HepG2 (cell line): ENCODE data around the gene CRADD. TPM values are rescaled to one million over a fixed set of nuclear protein-coding genes. Genes with fewer than 3 reads are reported as not detected.

ENCODE experiments used
- ATAC-seq: fragments of 200-7000 bp; cut with Tn5 transposase; 3 replicates; pipeline ENCODE4 v1.9.1; 2020; ENCODE audit warnings: mild to moderate bottlenecking, moderate library complexity
- BruUV-seq: library from RNA; stranded (reverse); fragments of 400-500 nt; replicated peaks from 2 replicates; lab custom pipeline; 2021; lab: Mats Ljungman, UMichigan
- CTCF ChIA-PET: fragments of 300-600 bp; formaldehyde crosslinking; extraction: SDS; loops from one replicate; lab custom pipeline; 2021; ENCODE audit warnings: low total read pairs, inconsistent platforms, low intra/inter-chr PET ratio; lab: Yijun Ruan, JAX
- POLR2A ChIA-PET: fragments of 350-600 bp; sonication (Branson Sonifier 250); formaldehyde crosslinking; loops from one replicate; lab custom pipeline; 2020; ENCODE audit warnings: antibody characterized with exemption, inconsistent platforms; lab: Yijun Ruan, JAX
- DNase-seq: peaks from one replicate; pipeline ENCODE4 v3.0.0-alpha.2; 2015; ENCODE audit warnings: low spot score
- FAIRE-seq: peaks from 3 replicates; lab custom pipeline; 2011; peaks lifted over from hg19 to GRCh38; lab: Jason Lieb, UNC
- H2AFZ ChIP-seq: one replicate; pipeline ENCODE4 v1.6.1; 2011; ENCODE audit warnings: low read length, inconsistent platforms
- H3K27ac ChIP-seq: fragments of 300-600 bp; 3 replicates; pipeline ENCODE4 v1.8.0; 2011; ENCODE audit warnings: mixed run types, mild to moderate bottlenecking, mixed read lengths, low read length, inconsistent platforms; ENCODE audit not compliant: insufficient read depth; ENCODE audit errors: extremely low read length
- H3K27me3 ChIP-seq, 2 experiments: fragments of 200-600 bp in 1 of 2; 2 replicates in 1 of 2; 3 replicates in 1 of 2; pipeline versions ENCODE4 v1.6.0 to v1.8.0; 2011; ENCODE audit warnings: low read length in 2 of 2, mild to moderate bottlenecking in 2 of 2, moderate library complexity in 2 of 2, inconsistent platforms in 1 of 2; ENCODE audit not compliant: insufficient read depth in 2 of 2, control insufficient read depth in 1 of 2
- H3K36me3 ChIP-seq, 2 experiments: fragments of 200-600 bp in 1 of 2; replicated peaks in 1 of 2; 2 replicates in 1 of 2; 3 replicates in 1 of 2; pipeline versions ENCODE4 v1.5.1 to v1.8.0; 2011; ENCODE audit warnings: low read length in 2 of 2, inconsistent platforms in 1 of 2; ENCODE audit not compliant: insufficient read depth in 2 of 2, control insufficient read depth in 1 of 2
- H3K4me1 ChIP-seq: 2 replicates; pipeline ENCODE4 v1.5.1; 2012; ENCODE audit warnings: low read length, inconsistent platforms; ENCODE audit not compliant: insufficient read depth
- H3K4me2 ChIP-seq: 2 replicates; pipeline ENCODE4 v1.6.0; 2011; ENCODE audit warnings: low read depth, low read length, inconsistent platforms
- H3K4me3 ChIP-seq, 3 experiments: fragments of 200-600 bp in 1 of 3; sonication (generic), shearing (Covaris generic) in 1 of 3; replicated peaks in 1 of 3; 2 replicates each; pipeline ENCODE4 v1.5.1; 2011 to 2016; ENCODE audit warnings: low read length in 3 of 3, inconsistent platforms in 2 of 3, low read depth in 2 of 3, mild to moderate bottlenecking in 2 of 3, control low read depth in 1 of 3, mixed read lengths in 1 of 3; ENCODE audit not compliant: insufficient read depth in 1 of 3
- H3K79me2 ChIP-seq: one replicate; pipeline ENCODE4 v1.6.1; 2011; ENCODE audit warnings: low read length, inconsistent platforms; ENCODE audit not compliant: insufficient read depth
- H3K9ac ChIP-seq: 2 replicates; pipeline ENCODE4 v1.6.0; 2011; ENCODE audit warnings: mild to moderate bottlenecking, low read depth, low read length, inconsistent platforms; ENCODE audit not compliant: insufficient read depth
- H3K9me3 ChIP-seq: 2 replicates; pipeline ENCODE4 v1.5.1; 2012; ENCODE audit warnings: mild to moderate bottlenecking, low read length
- H4K20me1 ChIP-seq: 2 replicates; pipeline ENCODE4 v1.6.0; 2011; ENCODE audit warnings: inconsistent platforms, mild to moderate bottlenecking, low read length, moderate library complexity; ENCODE audit not compliant: insufficient read depth
- ARID4A ChIP-seq: sonication (generic); formaldehyde crosslinking; IDR thresholded peaks from 2 replicates; pipeline ENCODE4 v1.5.0; 2020; ENCODE audit warnings: mild to moderate bottlenecking, missing genetic modification reagents, borderline replicate concordance
- GABPB1 ChIP-seq: IDR thresholded peaks from 2 replicates; pipeline ENCODE4 v1.6.1; 2016; ENCODE audit warnings: mild to moderate bottlenecking, missing genetic modification reagents, moderate library complexity, missing compliant biosample characterization
- GATA4 ChIP-seq: sonication (generic); IDR thresholded peaks from 2 replicates; pipeline ENCODE4 v1.6.1; 2016; ENCODE audit warnings: antibody characterized with exemption, low read depth, borderline replicate concordance
- HNF4G ChIP-seq, 2 experiments: sonication (generic) in 1 of 2; formaldehyde crosslinking in 1 of 2; IDR thresholded peaks; 2 replicates each; pipeline versions ENCODE4 v1.4.0 to v1.6.1; 2011 to 2020; ENCODE audit warnings: borderline replicate concordance in 2 of 2, low read depth in 2 of 2, mild to moderate bottlenecking in 2 of 2, low read length in 1 of 2, missing genetic modification reagents in 1 of 2, moderate library complexity in 1 of 2
- KLF6 ChIP-seq: IDR thresholded peaks from 2 replicates; pipeline ENCODE4 v1.8.0; 2016; ENCODE audit warnings: missing biosample characterization, missing genetic modification reagents
- MXD3 ChIP-seq: IDR thresholded peaks from 2 replicates; pipeline ENCODE4 v1.6.1; 2016; ENCODE audit warnings: mild to moderate bottlenecking, missing biosample characterization, missing genetic modification reagents
- NFYC ChIP-seq: IDR thresholded peaks from 2 replicates; pipeline ENCODE4 v1.6.1; 2016; ENCODE audit warnings: missing genetic modification reagents, missing compliant biosample characterization
- TBL1XR1 ChIP-seq: fragments of 150-350 bp; IDR thresholded peaks from 2 replicates; pipeline ENCODE4 v1.6.1; 2014; ENCODE audit warnings: borderline replicate concordance, low read length; ENCODE audit not compliant: partially characterized antibody
- ZBTB34 ChIP-seq: sonication (generic); formaldehyde crosslinking; IDR thresholded peaks from 2 replicates; pipeline ENCODE4 v1.8.0; 2022; ENCODE audit warnings: mild to moderate bottlenecking, missing genetic modification reagents
- ZBTB38 ChIP-seq: sonication (generic); formaldehyde crosslinking; IDR thresholded peaks from 2 replicates; pipeline ENCODE4 v1.5.1; 2020; ENCODE audit warnings: mild to moderate bottlenecking, missing genetic modification reagents
- ZNF224 ChIP-seq: sonication (generic); formaldehyde crosslinking; IDR thresholded peaks from 2 replicates; pipeline ENCODE4 v1.5.0; 2020; ENCODE audit warnings: mild to moderate bottlenecking, missing genetic modification reagents
- ZNF678 ChIP-seq: sonication (generic); formaldehyde crosslinking; IDR thresholded peaks from 2 replicates; pipeline ENCODE4 v1.4.0; 2020; ENCODE audit warnings: mild to moderate bottlenecking, missing genetic modification reagents
- WGBS: methylation state at CpG from one replicate; pipeline ENCODE4 v1.1.6; 2017; ENCODE audit warnings: low lambda C conversion rate; 5-methylcytosine and 5-hydroxymethylcytosine counted together
- in situ Hi-C: cut with HindIII; loops from 2 replicates; pipeline ENCODE4 v1.10.0; 2017; ENCODE audit warnings: low pct_unique_long_range_greater_than_20kb; ENCODE audit not compliant: extremely low pct_ligation_motif_present
- intact Hi-C: fragments of 100-400 bp; cut with micrococcal nuclease; formaldehyde crosslinking; loops from one replicate; pipeline ENCODE4 v1.10.0; 2022; ENCODE audit not compliant: unreplicated experiment
- polyA plus RNA-seq, 8 experiments: library from polyadenylated mRNA; depleted of rRNA in 3 of 8; stranded (reverse) in 7 of 8; unstranded in 1 of 8; fragments of >200 nt; fragmentation: Illumina TruSeq in 4 of 8; extraction: Trizol in 4 of 8; gene quantifications; 2 replicates each; pipeline versions ENCODE4 v1.2.1 to v1.2.3, GENCODE V29; 2011 to 2016; ENCODE audit warnings: low read depth in 4 of 8, missing spikeins in 1 of 8, mixed read lengths in 1 of 8; ENCODE audit not compliant: insufficient read depth in 1 of 8
- total RNA-seq, 5 experiments: library from RNA; depleted of rRNA; stranded (reverse); fragments of >200 nt; fragmentation: Illumina TruSeq; extraction: Trizol; gene quantifications; 2 replicates each; pipeline ENCODE4 v1.2.3, GENCODE V29; 2016; ENCODE audit warnings: low read depth in 1 of 5

CRADD gene
- total and polyA plus RNA-seq, 2 of the 13 experiments (the other 11 are each of a cell fraction or from before 2014, with no cell fraction given), result 12.4 to 18.8 TPM

GRCh38 chr12:93749515-93749914 is 72.3 kb downstream of the CRADD start:
- intact Hi-C loops, result no loop called here
- no peaks in the 10 kb centered on the region for H4K20me1 ChIP-seq

More at GRCh38 chr12:93749515-93749914, 72.3 kb downstream of the CRADD start:
- Histone ChIP-seq H3K27ac (no peak overlapping the region), H2AFZ (no peak overlapping the region), H3K4me1 (peaks cover 17% of the 10 kb centered on the region), H3K9ac (no peak overlapping the region), H3K27me3 (no peaks in the 10 kb centered on the region), H3K9me3 (peaks cover 8% of the 10 kb centered on the region; the same call in 1 of the 2 replicates), H3K79me2 (no peaks in the 10 kb centered on the region), H3K4me3 (no peak overlapping the region), H3K4me2 (no peak overlapping the region), H3K36me3 (no peaks in the 10 kb centered on the region)
- DNase-seq (no peak), ATAC-seq (no peak), FAIRE-seq (no peak)
- ChIA-PET CTCF (no interaction called here), POLR2A (no interaction called here)
- BruUV-seq, result no TSS peak
- WGBS, result 85% methylated on average over 2 of the region's 2 CpGs
- in situ Hi-C loops, result no loop called here
- TF ChIP-seq ZBTB38 (CRISPR knock-in tag), result no peak
- TF ChIP-seq NFYC (CRISPR knock-in tag), result no peak
- no peak for TF ChIP-seq ZNF224 (CRISPR knock-in tag)
- no peak for TF ChIP-seq MXD3 (CRISPR knock-in tag)
- TF ChIP-seq GABPB1 (CRISPR knock-in tag), result no peak
- TF ChIP-seq ZBTB34 (CRISPR knock-in tag), result no peak
- TF ChIP-seq ARID4A (CRISPR knock-in tag), result no peak
- TF ChIP-seq GATA4, result no peak
- no peak for TF ChIP-seq TBL1XR1
- TF ChIP-seq KLF6 (CRISPR knock-in tag), result no peak
- no peak for TF ChIP-seq ZNF678
- TF ChIP-seq HNF4G (IDR thresholded peaks at IDR 0.05; ENCODE audit: borderline replicate concordance, low read depth, low read length), result no peak
- TF ChIP-seq HNF4G (CRISPR knock-in tag; IDR thresholded peaks at IDR 0.05; ENCODE audit: borderline replicate concordance, low read depth), result no peak
